Activated naive CD4-positive, alpha-beta T cell treated with anti-CD3 and anti-CD28 coated beads, Interleukin-2, amount 10 ng/mL, durations not matched to agents 7 days and 5 days (primary cell): ENCODE data around the gene GUCD1.

Experiments
- CTCF ChIA-PET: fragments of 350-600 bp; sonication (Branson Sonifier 250); formaldehyde crosslinking; loops from one replicate; lab custom pipeline; 2021; ENCODE audit warnings: antibody characterized with exemption; lab: Charles Lee
- DNase-seq: peaks from one replicate; pipeline ENCODE4 v3.0.0-alpha.2; 2020
- H3K27ac Mint-ChIP-seq: one replicate; pipeline ENCODE4 v1.8.0; 2021; ENCODE audit warnings: mild to moderate bottlenecking, moderate library complexity, mixed read lengths
- H3K27me3 Mint-ChIP-seq: one replicate; pipeline ENCODE4 v1.8.0; 2021; ENCODE audit warnings: mild to moderate bottlenecking, mixed read lengths
- H3K36me3 Mint-ChIP-seq: one replicate; pipeline ENCODE4 v1.8.0; 2021; ENCODE audit warnings: mixed read lengths
- H3K4me1 Mint-ChIP-seq: one replicate; pipeline ENCODE4 v1.8.0; 2021; ENCODE audit warnings: mixed read lengths
- H3K4me3 Mint-ChIP-seq: one replicate; pipeline ENCODE4 v1.8.0; 2021; ENCODE audit warnings: mild to moderate bottlenecking, moderate library complexity, mixed read lengths
- H3K9me3 Mint-ChIP-seq: one replicate; pipeline ENCODE4 v1.8.0; 2021; ENCODE audit warnings: mixed read lengths

Gene GUCD1

GRCh38 chr22:24516301-24516737 lies 38.6 kb downstream of the GUCD1 start:
- H3K27ac Mint-ChIP-seq = no peak overlapping the region
- H3K4me3 Mint-ChIP-seq = no peak overlapping the region
- CTCF ChIA-PET = interaction anchor here (1.2 kb wide), 1 partner anchor 14 kb away, joined by 5 read pairs; no protein-coding TSS in a partner anchor
- peaks cover 55% of the 10 kb centered on the region for H3K27me3 Mint-ChIP-seq
- DNase-seq = no peak
- H3K36me3 Mint-ChIP-seq = no peaks in the 10 kb centered on the region
- no peaks in the 10 kb centered on the region for H3K9me3 Mint-ChIP-seq
- H3K4me1 Mint-ChIP-seq = peaks cover 11% of the 10 kb centered on the region

DNA sequence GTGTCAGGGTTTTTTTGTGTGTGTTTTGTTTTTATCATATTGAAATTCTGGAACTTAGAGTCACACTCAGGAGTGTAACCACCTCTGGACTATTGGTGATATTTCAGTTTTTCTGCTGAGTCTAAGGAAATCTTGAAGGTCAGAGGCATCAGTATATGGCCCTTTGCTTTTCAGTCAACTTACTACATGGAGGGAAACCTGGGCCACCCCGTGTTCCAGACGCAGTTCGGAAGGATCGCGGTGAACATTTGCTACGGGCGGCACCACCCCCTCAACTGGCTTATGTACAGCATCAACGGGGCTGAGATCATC lies 40.0 kb downstream of the GUCD1 start:
- H3K36me3 Mint-ChIP-seq = no peaks in the 10 kb centered on the region
- H3K27me3 Mint-ChIP-seq = peaks cover 55% of the 10 kb centered on the region
- no peak for DNase-seq
- no peaks in the 10 kb centered on the region for H3K9me3 Mint-ChIP-seq
- CTCF ChIA-PET = interaction anchor here (0.9 to 1.2 kb wide), 2 partner anchors 12 to 15 kb away, joined by 3 to 5 read pairs; no protein-coding TSS in a partner anchor
- H3K27ac Mint-ChIP-seq = no peak overlapping the region
- peaks cover 23% of the 10 kb centered on the region for H3K4me1 Mint-ChIP-seq
- no peak overlapping the region for H3K4me3 Mint-ChIP-seq

- no peak overlapping the region for H3K27ac Mint-ChIP-seq
- H3K36me3 Mint-ChIP-seq = no peaks in the 10 kb centered on the region
- H3K4me1 Mint-ChIP-seq = peaks cover 23% of the 10 kb centered on the region
- no peak overlapping the region for H3K4me3 Mint-ChIP-seq
- no peaks in the 10 kb centered on the region for H3K9me3 Mint-ChIP-seq
- CTCF ChIA-PET = interaction anchor here (0.9 kb wide), 1 partner anchor 15 kb away, joined by 3 read pairs; no protein-coding TSS in a partner anchor
- no peak for DNase-seq
- peaks cover 49% of the 10 kb centered on the region for H3K27me3 Mint-ChIP-seq
These were observed 40.5 kb downstream of the GUCD1 start for GRCh38 chr22:24514241-24515026.

DNA sequence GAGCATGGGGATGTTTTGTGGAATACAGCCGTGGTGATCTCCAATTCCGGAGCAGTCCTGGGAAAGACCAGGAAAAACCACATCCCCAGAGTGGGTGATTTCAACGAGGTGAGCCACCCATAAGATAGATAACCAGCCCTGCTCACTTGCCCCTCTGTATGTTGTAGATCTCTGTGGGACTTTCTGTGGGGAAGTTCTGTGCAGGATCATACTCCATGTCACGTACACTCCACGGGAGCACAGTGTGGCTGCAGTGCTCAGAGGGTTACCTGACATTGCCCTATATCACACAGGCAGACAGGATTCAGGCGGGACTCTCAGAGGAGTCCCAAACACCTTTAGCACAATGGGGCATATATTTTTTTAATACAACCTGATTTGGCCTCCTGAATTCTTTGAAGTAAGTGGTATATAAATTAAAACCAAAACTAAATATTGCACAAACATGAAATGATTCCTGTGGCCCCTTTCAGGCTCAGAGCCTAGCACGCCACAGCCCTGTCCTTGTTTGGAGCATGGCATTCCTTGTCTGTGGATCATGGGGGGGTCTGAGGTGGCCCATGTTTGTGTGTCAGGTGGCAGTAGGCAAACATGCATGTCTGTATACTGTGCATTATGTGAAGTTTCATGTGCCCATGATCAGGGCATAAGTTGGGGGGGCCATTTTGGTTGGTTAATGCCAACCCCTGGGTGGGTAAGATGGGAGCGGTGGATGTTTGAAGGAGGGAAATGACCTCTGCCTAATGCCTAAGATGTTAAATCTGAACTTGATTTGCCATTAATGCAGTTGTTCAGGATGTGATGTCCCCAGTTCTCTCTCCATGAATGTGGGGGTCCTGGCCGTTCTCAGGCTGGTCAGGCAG lies 41.3 kb downstream of the GUCD1 start:
- CTCF ChIA-PET = no interaction called here
- H3K4me1 Mint-ChIP-seq = peaks cover 23% of the 10 kb centered on the region
- no peak overlapping the region for H3K27ac Mint-ChIP-seq

DNA sequence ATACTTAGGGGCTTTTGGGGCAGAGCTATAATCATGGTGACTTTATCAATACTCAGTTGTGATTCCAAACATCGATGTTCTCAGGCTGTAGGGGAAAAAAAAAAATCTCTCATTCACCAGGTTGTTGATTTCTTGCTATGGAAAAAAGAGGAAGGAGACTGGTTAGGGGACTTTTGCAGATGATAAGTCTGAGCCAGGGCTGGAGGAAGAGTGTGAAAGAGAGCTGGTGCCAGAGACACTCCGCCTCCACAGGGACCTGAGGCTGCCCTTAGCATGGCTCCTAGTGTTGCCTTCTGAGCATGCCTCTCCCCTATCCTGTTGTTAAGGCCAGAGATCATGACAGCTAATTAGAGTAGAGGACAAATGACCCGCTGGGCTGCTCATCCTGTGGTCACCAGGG lies 42.9 kb downstream of the GUCD1 start:
- H3K27me3 Mint-ChIP-seq = peaks cover 40% of the 10 kb centered on the region
- CTCF ChIA-PET = interaction anchor here (0.8 kb wide), 1 partner anchor 9 kb away, joined by 4 read pairs; no protein-coding TSS in a partner anchor
- H3K4me3 Mint-ChIP-seq = no peak overlapping the region
- H3K36me3 Mint-ChIP-seq = no peaks in the 10 kb centered on the region
- no peak for DNase-seq
- no peaks in the 10 kb centered on the region for H3K9me3 Mint-ChIP-seq
- no peak overlapping the region for H3K27ac Mint-ChIP-seq
- H3K4me1 Mint-ChIP-seq = peaks cover 27% of the 10 kb centered on the region

More for the DNA sequence above, 41.3 kb downstream of the GUCD1 start:
- DNase-seq = no peak
- Mint-ChIP-seq H3K36me3 (no peaks in the 10 kb centered on the region), H3K27me3 (peaks cover 43% of the 10 kb centered on the region), H3K4me3 (no peak overlapping the region), H3K9me3 (no peaks in the 10 kb centered on the region)

- Mint-ChIP-seq H3K36me3 (no peaks in the 10 kb centered on the region), H3K4me1 (peaks cover 31% of the 10 kb centered on the region), H3K9me3 (no peaks in the 10 kb centered on the region), H3K4me3 (no peak overlapping the region), H3K27ac (no peak overlapping the region), H3K27me3 (peaks cover 30% of the 10 kb centered on the region)
- CTCF ChIA-PET = interaction anchor here (0.5 to 0.9 kb wide), 2 partner anchors 11 to 228 kb away, joined by 4 to 5 read pairs; no protein-coding TSS in a partner anchor
- no peak for DNase-seq
These were observed 44.0 kb downstream of the GUCD1 start for GRCh38 chr22:24510637-24511625.

DNA sequence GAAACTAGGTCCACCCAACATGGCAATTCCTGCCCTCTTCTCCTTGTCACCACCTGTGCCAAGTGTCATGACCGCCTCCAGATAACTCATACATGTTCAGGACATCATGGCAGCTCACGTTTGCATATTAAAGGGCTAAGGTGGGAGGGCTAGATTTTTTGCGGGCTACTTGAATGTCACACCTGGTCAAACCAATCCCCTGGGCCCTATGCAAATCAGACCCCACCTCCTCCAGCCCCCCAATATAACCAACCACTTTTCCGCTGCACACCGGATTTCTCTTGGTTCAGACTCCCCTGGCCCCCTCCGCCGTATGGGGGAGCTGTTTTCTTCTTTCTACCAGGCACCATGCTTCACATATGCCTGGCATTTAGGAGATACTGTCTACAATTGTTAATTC lies 47.2 kb downstream of the GUCD1 start:
- Mint-ChIP-seq H3K27me3 (peaks cover 15% of the 10 kb centered on the region), H3K4me3 (no peak overlapping the region), H3K9me3 (no peaks in the 10 kb centered on the region), H3K36me3 (no peaks in the 10 kb centered on the region), H3K27ac (no peak overlapping the region), H3K4me1 (peaks cover 33% of the 10 kb centered on the region)
- CTCF ChIA-PET = interaction anchor here (0.6 to 1.4 kb wide), 4 partner anchors 14 to 83 kb away, joined by 3 to 5 read pairs (median 3); no protein-coding TSS in a partner anchor
- no peak for DNase-seq

GRCh38 chr22:24506802-24507438 lies 48.0 kb downstream of the GUCD1 start:
- Mint-ChIP-seq H3K36me3 (no peaks in the 10 kb centered on the region), H3K4me1 (peaks cover 28% of the 10 kb centered on the region), H3K9me3 (no peaks in the 10 kb centered on the region), H3K4me3 (no peak overlapping the region), H3K27me3 (peaks cover 21% of the 10 kb centered on the region), H3K27ac (no peak overlapping the region)
- CTCF ChIA-PET = interaction anchor here (0.8 to 1.4 kb wide), 3 partner anchors 15 to 84 kb away, joined by 3 to 5 read pairs (median 3); no protein-coding TSS in a partner anchor
- no peak for DNase-seq

- peaks cover 33% of the 10 kb centered on the region for H3K27me3 Mint-ChIP-seq
- no peak overlapping the region for H3K4me3 Mint-ChIP-seq
- DNase-seq = no peak
- CTCF ChIA-PET = interaction anchor here (3.2 kb wide), 1 partner anchor 182 kb away, joined by 11 read pairs; no protein-coding TSS in a partner anchor
- no peaks in the 10 kb centered on the region for H3K36me3 Mint-ChIP-seq
- H3K27ac Mint-ChIP-seq = no peak overlapping the region
- no peaks in the 10 kb centered on the region for H3K9me3 Mint-ChIP-seq
- H3K4me1 Mint-ChIP-seq = peaks cover 12% of the 10 kb centered on the region
These were observed 49.8 kb downstream of the GUCD1 start for GRCh38 chr22:24504956-24505736.

GRCh38 chr22:24504540-24504939 lies 50.4 kb downstream of the GUCD1 start:
- Mint-ChIP-seq H3K36me3 (no peaks in the 10 kb centered on the region), H3K4me3 (no peak overlapping the region), H3K27ac (no peak overlapping the region), H3K4me1 (peaks cover 12% of the 10 kb centered on the region), H3K27me3 (peaks cover 39% of the 10 kb centered on the region), H3K9me3 (no peaks in the 10 kb centered on the region)
- CTCF ChIA-PET = interaction anchor here (0.9 to 3.2 kb wide), 3 partner anchors 18 to 181 kb away, joined by 3 to 11 read pairs (median 4); no protein-coding TSS in a partner anchor
- DNase-seq = no peak

DNA sequence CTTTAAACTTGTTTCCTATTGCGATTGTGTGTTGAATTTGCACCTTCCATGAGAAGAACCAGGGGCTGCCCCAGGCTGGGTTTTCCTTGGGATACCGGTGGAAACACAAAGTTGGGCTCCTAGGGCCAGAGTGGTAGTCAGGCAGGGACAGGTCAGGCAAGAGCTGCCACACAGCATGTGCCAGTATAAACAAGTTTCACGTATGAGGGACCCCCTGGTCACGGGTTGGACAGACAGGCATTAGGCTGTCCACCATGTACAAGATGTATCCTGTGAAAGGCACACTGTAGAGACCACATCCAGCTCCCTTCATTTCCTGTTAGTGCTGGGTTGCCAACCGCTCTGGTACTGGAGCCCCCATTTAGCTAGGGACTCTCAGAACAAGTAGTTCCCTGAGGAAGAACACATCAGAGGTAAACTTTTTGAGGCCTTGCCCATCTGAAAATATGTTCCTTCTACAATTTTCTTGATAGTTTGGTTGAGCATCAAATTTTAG lies 51.0 kb downstream of the GUCD1 start:
- H3K27ac Mint-ChIP-seq = no peak overlapping the region
- peaks cover 42% of the 10 kb centered on the region for H3K27me3 Mint-ChIP-seq
- DNase-seq = no peak
- peaks cover 12% of the 10 kb centered on the region for H3K4me1 Mint-ChIP-seq
- no peak overlapping the region for H3K4me3 Mint-ChIP-seq
- no peaks in the 10 kb centered on the region for H3K36me3 Mint-ChIP-seq
- CTCF ChIA-PET = interaction anchor here (0.9 to 3.2 kb wide), 9 partner anchors 12 to 180 kb away, joined by 3 to 18 read pairs (median 5); partner anchors contain the start of gene ADORA2A
- no peaks in the 10 kb centered on the region for H3K9me3 Mint-ChIP-seq
